A673 (cell line): ENCODE measurements around the gene ATP5F1D. TPM values are rescaled to one million over a fixed set of nuclear protein-coding genes. Genes with fewer than 3 reads are reported as not detected.
A peak's percentile ranks its signal among the peaks of the same experiment; 100 is the strongest.

Experiments
- BruUV-seq: library from RNA; stranded (reverse); fragments of 400-500 nt; replicated peaks from 2 replicates; lab custom pipeline; 2021; lab: Mats Ljungman, UMichigan
- CTCF ChIA-PET: fragments of 300-600 bp; sonication (Branson Sonifier 250); formaldehyde crosslinking; loops from one replicate; lab custom pipeline; 2022; ENCODE audit warnings: antibody characterized with exemption; lab: Charles Lee
- POLR2A ChIA-PET: fragments of 300-600 bp; sonication (Branson Sonifier 250); formaldehyde crosslinking; loops from one replicate; lab custom pipeline; 2022; ENCODE audit warnings: antibody characterized with exemption; ENCODE audit not compliant: low non-redundant PET; lab: Charles Lee
- DNase-seq: peaks from one replicate; pipeline ENCODE4 v3.0.0-alpha.2; 2015; ENCODE audit warnings: low spot score
- H3K27ac ChIP-seq: fragments of 200-600 bp; sonication (generic); 2 replicates; pipeline ENCODE4 v1.5.1; 2016; ENCODE audit warnings: mixed run types, low read depth, mild to moderate bottlenecking, mixed read lengths, antibody characterized with exemption, low read length; ENCODE audit not compliant: poor library complexity, severe bottlenecking
- H3K27me3 ChIP-seq: fragments of 200-600 bp; sonication (generic); replicated peaks from 2 replicates; pipeline ENCODE4 v1.6.1; 2017; ENCODE audit warnings: mixed run types, low read depth, mild to moderate bottlenecking, mixed read lengths, antibody characterized with exemption, low read length; ENCODE audit not compliant: insufficient read depth, poor library complexity
- H3K36me3 ChIP-seq: fragments of 200-600 bp; sonication (generic); 2 replicates; pipeline ENCODE4 v1.6.1; 2016; ENCODE audit warnings: mixed run types, mild to moderate bottlenecking, mixed read lengths, antibody characterized with exemption, low read length; ENCODE audit not compliant: insufficient read depth, poor library complexity, severe bottlenecking
- H3K4me1 ChIP-seq: fragments of 200-600 bp; sonication (generic); 2 replicates; pipeline ENCODE4 v1.6.1; 2017; ENCODE audit warnings: mixed run types, mild to moderate bottlenecking, mixed read lengths, antibody characterized with exemption, low read length; ENCODE audit not compliant: insufficient read depth, poor library complexity, severe bottlenecking
- H3K4me3 ChIP-seq: fragments of 200-600 bp; sonication (generic); 2 replicates; pipeline ENCODE4 v1.5.1; 2016; ENCODE audit warnings: low read depth, mixed run types, mild to moderate bottlenecking, mixed read lengths, low read length; ENCODE audit not compliant: poor library complexity, severe bottlenecking
- H3K9me3 ChIP-seq: fragments of 200-600 bp; sonication (generic); 2 replicates; pipeline ENCODE4 v1.6.1; 2016; ENCODE audit warnings: mixed run types, low read depth, mild to moderate bottlenecking, mixed read lengths, antibody characterized with exemption, low read length; ENCODE audit not compliant: poor library complexity, severe bottlenecking
- EZH2 ChIP-seq: fragments of 200-600 bp; sonication (generic); IDR thresholded peaks from 2 replicates; pipeline ENCODE4 v1.6.1; 2017; ENCODE audit warnings: borderline replicate concordance, low read depth, mild to moderate bottlenecking, mixed read lengths, antibody characterized with exemption, low read length; ENCODE audit not compliant: poor library complexity, severe bottlenecking
- intact Hi-C: fragments of 100-400 bp; cut with micrococcal nuclease; formaldehyde crosslinking; loops from one replicate; pipeline ENCODE4 v1.10.0; 2022; ENCODE audit not compliant: unreplicated experiment
- total RNA-seq: library from RNA; stranded (reverse); gene quantifications from 2 replicates; pipeline ENCODE4 v1.2.3, GENCODE V29; 2021
- TF ChIP-seq, protein P1 (sequence below): fragments of 300-800, 200-600 bp; sonication (generic); conservative IDR thresholded peaks from 2 replicates; pipeline ENCODE4 v1.5.1; 2017; ENCODE audit warnings: low read depth, mild to moderate bottlenecking, antibody characterized with exemption, low read length, moderate library complexity, mixed read lengths

ATP5F1D gene
- total RNA-seq, 1 experiment from 2014 or later, result 237 TPM

DNA sequence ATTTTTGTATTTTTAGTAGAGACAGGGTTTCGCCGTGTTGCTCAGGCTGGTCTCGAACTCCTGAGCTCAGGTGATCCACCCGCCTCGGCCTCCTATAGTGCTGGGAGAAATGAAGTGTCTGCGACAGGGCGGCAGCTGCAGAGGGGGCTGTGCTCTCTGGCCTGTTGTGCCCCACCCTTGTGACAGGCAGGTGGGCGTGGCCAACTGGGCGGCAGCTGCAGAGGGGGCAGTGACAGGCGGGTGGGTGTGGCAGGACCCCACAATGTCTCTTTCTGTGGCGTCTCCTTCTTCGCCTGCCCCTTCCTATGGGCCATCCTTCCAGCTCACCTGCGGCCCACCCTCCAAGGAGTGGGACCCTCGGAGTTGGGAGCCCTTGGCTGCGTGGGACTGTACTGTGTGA, 24.2 kb upstream of the ATP5F1D start:
- CTCF ChIA-PET, result no interaction called here

DNA sequence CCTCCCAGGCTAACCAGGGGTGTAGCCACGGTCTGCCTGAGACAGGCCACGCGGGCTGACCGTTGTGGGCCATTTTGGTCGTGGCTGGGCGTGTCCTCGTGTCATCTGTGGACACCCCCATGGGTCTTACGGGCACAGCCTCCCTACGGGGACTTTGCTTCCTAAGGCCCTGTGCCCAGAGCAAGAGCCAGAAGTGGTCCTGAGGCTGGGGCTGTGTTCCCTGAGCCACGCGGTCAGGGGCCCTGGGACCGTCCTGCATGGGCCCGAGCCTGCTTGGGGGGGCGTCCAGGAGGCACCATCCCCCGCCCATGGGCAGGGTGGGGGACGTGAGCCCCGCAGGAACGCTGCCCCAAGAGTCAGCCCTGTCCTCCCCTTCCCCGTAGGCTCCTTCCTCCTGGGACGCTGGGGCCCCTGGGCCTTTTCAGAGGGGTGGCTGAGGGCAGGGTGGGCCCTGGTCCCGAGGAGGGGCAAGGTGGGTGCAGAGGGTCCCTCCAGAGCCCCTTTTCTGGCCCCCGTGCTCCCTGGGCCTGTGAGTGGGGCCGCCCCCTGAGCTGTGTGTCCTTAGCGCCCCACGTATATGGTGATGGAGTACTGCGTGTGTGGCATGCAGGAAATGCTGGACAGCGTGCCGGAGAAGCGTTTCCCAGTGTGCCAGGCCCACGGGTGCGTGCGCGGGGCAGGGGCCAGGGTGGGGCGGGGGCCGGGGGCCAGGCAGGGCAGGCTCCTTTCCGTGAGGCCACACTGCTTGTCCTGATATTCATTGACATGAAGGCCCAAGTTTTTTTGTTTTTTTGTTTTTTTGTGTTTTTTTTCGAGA, 22.6 kb upstream of the ATP5F1D start:
- intact Hi-C loops, result loop anchor here (10.0 kb wide), 1 partner anchor 194 kb away; the partner anchor contains the start of genes CNN2, RNU6-2 and TMEM259
- BruUV-seq, result no TSS peak
- Histone ChIP-seq H3K4me1 (peaks cover 15% of the 10 kb centered on the region), H3K36me3 (peaks cover 28% of the 10 kb centered on the region), H3K27ac (no peak overlapping the region), H3K9me3 (no peaks in the 10 kb centered on the region), H3K4me3 (no peak overlapping the region), H3K27me3 (no peaks in the 10 kb centered on the region)
- ChIA-PET CTCF (no interaction called here), POLR2A (no interaction called here)
- DNase-seq, result no peak
- TF ChIP-seq, protein P1, sequence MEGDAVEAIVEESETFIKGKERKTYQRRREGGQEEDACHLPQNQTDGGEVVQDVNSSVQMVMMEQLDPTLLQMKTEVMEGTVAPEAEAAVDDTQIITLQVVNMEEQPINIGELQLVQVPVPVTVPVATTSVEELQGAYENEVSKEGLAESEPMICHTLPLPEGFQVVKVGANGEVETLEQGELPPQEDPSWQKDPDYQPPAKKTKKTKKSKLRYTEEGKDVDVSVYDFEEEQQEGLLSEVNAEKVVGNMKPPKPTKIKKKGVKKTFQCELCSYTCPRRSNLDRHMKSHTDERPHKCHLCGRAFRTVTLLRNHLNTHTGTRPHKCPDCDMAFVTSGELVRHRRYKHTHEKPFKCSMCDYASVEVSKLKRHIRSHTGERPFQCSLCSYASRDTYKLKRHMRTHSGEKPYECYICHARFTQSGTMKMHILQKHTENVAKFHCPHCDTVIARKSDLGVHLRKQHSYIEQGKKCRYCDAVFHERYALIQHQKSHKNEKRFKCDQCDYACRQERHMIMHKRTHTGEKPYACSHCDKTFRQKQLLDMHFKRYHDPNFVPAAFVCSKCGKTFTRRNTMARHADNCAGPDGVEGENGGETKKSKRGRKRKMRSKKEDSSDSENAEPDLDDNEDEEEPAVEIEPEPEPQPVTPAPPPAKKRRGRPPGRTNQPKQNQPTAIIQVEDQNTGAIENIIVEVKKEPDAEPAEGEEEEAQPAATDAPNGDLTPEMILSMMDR, result no peak
- no peak for TF ChIP-seq EZH2

More for the DNA sequence above, 24.2 kb upstream of the ATP5F1D start:
- no peak for TF ChIP-seq EZH2
- TF ChIP-seq, protein P1, result no peak
- no peak overlapping the region for H3K4me3 ChIP-seq
- H3K36me3 ChIP-seq, result peaks cover 17% of the 10 kb centered on the region
- no peaks in the 10 kb centered on the region for H3K27me3 ChIP-seq
- H3K4me1 ChIP-seq, result peaks cover 26% of the 10 kb centered on the region
- no peak for DNase-seq
- peak overlapping the region; percentile 14 for H3K27ac ChIP-seq
- POLR2A ChIA-PET, result no interaction called here
- intact Hi-C loops, result loop anchor here (10.0 kb wide), 1 partner anchor 193 kb away; the partner anchor contains the start of genes CNN2, RNU6-2 and TMEM259
- no peaks in the 10 kb centered on the region for H3K9me3 ChIP-seq
- no TSS peak for BruUV-seq

DNA sequence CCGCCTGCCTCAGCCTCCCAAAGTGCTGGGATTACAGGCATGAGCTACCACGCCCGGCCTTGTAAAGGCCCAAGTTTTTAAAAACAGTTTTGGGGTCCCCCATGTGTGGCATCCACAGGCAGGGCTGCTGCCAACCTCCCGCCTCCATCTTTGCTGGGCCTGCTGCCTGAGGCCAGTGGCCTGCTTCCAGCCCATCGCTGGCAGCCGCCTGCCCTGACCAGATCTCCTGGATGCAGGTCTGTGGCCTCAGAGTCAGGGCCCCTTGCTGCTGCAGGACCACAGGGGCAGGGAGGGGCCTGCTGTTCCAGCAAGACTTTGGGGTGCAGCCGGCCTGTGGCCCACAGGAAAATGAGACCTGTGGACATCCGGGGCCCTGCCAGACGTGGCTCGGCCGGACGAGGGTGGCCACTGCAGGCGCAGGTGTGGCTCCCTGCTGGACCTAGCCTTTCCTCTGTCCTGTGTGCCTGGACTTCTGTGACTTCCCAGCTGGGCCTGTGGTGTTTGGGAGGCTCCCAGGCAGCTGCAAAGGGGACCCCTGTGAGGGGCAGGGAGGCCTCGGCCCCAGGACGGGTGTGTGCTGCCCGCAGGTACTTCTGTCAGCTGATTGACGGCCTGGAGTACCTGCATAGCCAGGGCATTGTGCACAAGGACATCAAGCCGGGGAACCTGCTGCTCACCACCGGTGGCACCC, 21.6 kb upstream of the ATP5F1D start:
- H3K4me1 ChIP-seq, result peaks cover 6% of the 10 kb centered on the region
- H3K36me3 ChIP-seq, result peaks cover 28% of the 10 kb centered on the region
- no peaks in the 10 kb centered on the region for H3K9me3 ChIP-seq
- no peak for DNase-seq
- H3K27me3 ChIP-seq, result no peaks in the 10 kb centered on the region
- intact Hi-C loops, result loop anchor here (10.0 kb wide), 1 partner anchor 195 kb away; the partner anchor contains the start of genes CNN2, RNU6-2 and TMEM259
- no TSS peak for BruUV-seq
- POLR2A ChIA-PET, result no interaction called here
- TF ChIP-seq, protein P1, result no peak
- no peak for TF ChIP-seq EZH2
- H3K4me3 ChIP-seq, result no peak overlapping the region
- CTCF ChIA-PET, result no interaction called here
- H3K27ac ChIP-seq, result no peak overlapping the region
